Measurements from ENCODE around the gene SACM1L.

GRCh38 chr3:45724911-45725310 lies 35.7 kb downstream of the SACM1L start:
- no peak for TF ChIP-seq CTCF (IDR thresholded peaks at IDR 0.05)
- TF ChIP-seq POLR2A (IDR thresholded peaks at IDR 0.05) = no peak

Data from body of pancreas (tissue), 4 donors.